Astrocyte (in vitro differentiated cells and primary cell): ENCODE data around the gene TMTC3.

Experiments used
- EZH2 ChIP-seq: IDR thresholded peaks from 2 replicates; pipeline ENCODE4 v1.6.1; 2012; ENCODE audit warnings: mild to moderate bottlenecking, low read length, inconsistent platforms; ENCODE audit not compliant: insufficient read depth
- TF ChIP-seq, protein P1 (sequence below): IDR thresholded peaks from 2 replicates; pipeline ENCODE4 v1.5.1; 2011; ENCODE audit warnings: low read depth, mild to moderate bottlenecking, inconsistent platforms, low read length, moderate library complexity; ENCODE audit not compliant: insufficient read depth

DNA sequence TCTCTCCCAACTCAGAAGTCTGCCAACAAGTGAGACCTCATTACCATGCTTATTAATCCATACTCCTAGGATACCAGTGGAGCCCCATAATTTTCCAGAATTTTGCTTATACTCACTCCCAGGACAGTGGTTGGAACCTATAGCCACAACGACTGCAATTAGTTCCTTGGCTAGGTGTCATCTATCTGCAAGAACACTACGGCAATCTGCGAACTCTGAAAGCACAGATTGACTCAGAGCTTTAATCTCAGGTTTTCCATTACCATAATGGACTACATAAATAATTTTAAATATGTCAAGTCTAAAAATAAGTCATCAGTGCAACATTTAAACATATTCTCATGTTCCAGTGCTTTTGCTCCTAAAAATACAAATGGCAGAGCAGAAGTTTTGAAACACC lies 33.4 kb downstream of the TMTC3 start:
- no peak for TF ChIP-seq EZH2
- TF ChIP-seq, protein P1, sequence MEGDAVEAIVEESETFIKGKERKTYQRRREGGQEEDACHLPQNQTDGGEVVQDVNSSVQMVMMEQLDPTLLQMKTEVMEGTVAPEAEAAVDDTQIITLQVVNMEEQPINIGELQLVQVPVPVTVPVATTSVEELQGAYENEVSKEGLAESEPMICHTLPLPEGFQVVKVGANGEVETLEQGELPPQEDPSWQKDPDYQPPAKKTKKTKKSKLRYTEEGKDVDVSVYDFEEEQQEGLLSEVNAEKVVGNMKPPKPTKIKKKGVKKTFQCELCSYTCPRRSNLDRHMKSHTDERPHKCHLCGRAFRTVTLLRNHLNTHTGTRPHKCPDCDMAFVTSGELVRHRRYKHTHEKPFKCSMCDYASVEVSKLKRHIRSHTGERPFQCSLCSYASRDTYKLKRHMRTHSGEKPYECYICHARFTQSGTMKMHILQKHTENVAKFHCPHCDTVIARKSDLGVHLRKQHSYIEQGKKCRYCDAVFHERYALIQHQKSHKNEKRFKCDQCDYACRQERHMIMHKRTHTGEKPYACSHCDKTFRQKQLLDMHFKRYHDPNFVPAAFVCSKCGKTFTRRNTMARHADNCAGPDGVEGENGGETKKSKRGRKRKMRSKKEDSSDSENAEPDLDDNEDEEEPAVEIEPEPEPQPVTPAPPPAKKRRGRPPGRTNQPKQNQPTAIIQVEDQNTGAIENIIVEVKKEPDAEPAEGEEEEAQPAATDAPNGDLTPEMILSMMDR: no peak
